Sigmoid colon (tissue), 3 donors: Measurements from ENCODE around the gene PLCB2.

Source experiments
- POLR2A ChIP-seq, 2 donors: fragments of 450-650 bp; IDR thresholded peaks; one replicate each; pipeline ENCODE4 v1.6.1; 2016; ENCODE audit warnings: antibody characterized with exemption in 2 of 2, mild to moderate bottlenecking in 2 of 2, moderate library complexity in 2 of 2
- TF ChIP-seq, protein P1 (sequence below), 4 experiments: fragments of 450-650 bp in 3 of 4; fragments of 200-600 bp in 1 of 4; IDR thresholded peaks; one replicate each; pipeline ENCODE4 v1.5.1; 2016 to 2019; ENCODE audit warnings: antibody characterized with exemption in 4 of 4, mild to moderate bottlenecking in 3 of 4, moderate library complexity in 2 of 4

DNA sequence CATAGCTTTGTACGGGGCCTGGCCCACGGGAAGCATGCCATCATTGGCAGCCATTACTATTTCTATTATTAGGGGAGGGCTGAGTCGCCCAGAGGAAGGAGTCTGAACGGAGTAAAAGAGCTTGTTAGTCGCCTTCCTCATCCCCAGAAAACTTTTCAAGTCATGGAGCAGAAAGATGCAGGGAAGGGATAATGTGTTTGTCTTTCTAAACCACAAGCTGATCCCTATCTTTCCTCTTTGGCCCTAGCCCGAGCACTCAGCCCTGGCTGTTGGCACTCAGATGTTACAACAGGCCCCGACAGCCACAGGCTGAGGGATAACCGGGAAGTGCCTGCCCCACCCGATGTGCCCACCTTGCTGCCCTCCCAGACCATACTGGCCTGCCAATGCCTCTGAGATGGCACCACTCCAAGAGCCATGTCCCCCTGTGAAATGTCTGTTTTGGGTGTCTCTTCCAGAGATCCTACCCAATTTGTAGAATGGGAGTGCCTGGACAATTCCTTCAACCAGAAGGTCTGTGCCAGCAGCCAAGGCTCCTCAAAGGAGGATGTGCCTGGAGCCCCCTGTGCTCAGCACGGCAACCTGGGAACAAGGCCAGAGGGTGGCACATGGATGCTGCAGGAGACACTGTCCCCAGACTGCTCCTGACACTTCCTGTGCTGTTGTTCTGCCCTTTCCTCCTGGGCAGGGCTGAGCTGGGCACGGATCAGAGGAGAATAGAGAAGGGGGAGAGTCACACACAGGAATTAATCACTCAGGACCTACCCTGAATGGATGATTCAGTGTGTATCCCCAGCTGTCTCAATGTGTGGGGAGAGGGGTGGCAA is 58.0 kb downstream of the PLCB2 start:
- TF ChIP-seq, protein P1, sequence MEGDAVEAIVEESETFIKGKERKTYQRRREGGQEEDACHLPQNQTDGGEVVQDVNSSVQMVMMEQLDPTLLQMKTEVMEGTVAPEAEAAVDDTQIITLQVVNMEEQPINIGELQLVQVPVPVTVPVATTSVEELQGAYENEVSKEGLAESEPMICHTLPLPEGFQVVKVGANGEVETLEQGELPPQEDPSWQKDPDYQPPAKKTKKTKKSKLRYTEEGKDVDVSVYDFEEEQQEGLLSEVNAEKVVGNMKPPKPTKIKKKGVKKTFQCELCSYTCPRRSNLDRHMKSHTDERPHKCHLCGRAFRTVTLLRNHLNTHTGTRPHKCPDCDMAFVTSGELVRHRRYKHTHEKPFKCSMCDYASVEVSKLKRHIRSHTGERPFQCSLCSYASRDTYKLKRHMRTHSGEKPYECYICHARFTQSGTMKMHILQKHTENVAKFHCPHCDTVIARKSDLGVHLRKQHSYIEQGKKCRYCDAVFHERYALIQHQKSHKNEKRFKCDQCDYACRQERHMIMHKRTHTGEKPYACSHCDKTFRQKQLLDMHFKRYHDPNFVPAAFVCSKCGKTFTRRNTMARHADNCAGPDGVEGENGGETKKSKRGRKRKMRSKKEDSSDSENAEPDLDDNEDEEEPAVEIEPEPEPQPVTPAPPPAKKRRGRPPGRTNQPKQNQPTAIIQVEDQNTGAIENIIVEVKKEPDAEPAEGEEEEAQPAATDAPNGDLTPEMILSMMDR (IDR thresholded peaks at IDR 0.05) = no peak
- no peak for TF ChIP-seq POLR2A (IDR thresholded peaks at IDR 0.05)
